GM19023 (cell line): ENCODE results near the gene SCAMP1.
A peak's percentile ranks its signal among the peaks of the same experiment; 100 is the strongest.
"Not testable (repeated sequence)": the region's sequence is repeated elsewhere in the genome, so short reads cannot be mapped to it uniquely, and the experiment has no call there.

Experiments
- ATAC-seq: cut with Tn5 transposase; IDR thresholded peaks from one replicate; pipeline ENCODE4 v1.9.1; 2021; ENCODE audit warnings: mild to moderate bottlenecking, moderate library complexity; ENCODE audit not compliant: unreplicated experiment

Gene SCAMP1, protein sequence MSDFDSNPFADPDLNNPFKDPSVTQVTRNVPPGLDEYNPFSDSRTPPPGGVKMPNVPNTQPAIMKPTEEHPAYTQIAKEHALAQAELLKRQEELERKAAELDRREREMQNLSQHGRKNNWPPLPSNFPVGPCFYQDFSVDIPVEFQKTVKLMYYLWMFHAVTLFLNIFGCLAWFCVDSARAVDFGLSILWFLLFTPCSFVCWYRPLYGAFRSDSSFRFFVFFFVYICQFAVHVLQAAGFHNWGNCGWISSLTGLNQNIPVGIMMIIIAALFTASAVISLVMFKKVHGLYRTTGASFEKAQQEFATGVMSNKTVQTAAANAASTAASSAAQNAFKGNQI

DNA sequence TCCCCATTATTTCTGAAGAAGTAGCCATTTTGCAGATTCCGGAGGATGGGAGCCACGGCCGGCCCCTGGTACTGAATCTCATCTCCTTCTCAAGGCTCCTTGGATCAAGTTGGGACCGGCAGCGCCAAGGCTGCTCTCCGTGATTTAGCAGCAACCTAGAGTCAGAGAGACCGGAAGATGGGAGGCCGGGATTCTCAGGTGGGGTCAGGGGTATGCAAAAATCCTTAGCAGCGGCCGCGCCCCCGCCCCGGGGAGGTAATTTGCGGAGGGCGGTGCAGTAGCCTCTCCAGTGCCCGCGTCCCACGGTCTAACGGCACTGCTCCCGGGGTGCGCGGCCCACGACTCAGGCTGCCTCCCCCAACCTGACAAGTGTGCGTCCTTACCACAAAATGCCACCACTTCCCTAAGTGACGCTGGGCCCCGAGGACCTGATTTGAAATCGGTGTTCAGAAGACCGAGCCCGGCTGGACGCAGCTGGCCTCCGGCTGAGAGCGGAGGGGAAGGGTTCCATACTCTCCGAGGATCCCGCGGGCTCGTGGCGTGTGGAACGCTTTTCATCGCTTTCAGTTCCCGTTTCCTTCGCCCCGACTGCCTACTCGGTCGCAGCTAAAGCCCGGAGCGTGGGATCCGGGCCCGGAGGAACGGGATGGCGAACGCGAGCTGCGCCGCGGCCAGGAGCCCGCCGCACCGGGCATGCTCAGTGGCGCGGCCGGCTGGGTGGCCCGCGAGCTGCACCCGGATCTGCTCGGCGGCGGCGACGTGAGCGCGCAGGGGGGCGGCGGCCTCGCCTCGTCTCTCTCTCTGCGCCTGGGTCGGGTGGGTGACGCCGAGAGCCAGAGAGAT, at the start of gene SCAMP1:
TSS of gene SCAMP1 (plus strand) at position 787 of the 843 bp plus-strand sequence. CDS start at position 842, 55 bp downstream.
- ATAC-seq = peak; percentile 92

DNA sequence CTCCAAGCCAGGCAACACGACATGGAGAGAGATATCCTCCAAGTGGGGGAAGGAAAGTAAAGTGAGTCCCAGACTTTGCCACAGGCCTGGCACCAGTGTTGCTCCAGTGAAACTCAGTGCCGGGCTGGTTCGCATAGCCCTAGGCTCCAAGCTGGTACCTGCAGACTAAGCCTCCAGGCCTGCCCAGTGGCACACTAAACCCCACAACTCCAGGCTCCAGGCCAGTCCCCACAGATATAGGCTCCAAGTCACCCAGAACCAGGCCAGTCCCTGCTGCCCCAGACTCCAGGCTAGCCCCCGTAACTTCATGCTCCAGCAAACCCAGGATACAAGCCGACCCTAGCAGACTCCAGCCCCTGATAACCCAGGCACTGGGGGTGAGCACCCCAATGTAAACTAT, 42.9 kb upstream of the SCAMP1 start:
- ATAC-seq = no peak

DNA sequence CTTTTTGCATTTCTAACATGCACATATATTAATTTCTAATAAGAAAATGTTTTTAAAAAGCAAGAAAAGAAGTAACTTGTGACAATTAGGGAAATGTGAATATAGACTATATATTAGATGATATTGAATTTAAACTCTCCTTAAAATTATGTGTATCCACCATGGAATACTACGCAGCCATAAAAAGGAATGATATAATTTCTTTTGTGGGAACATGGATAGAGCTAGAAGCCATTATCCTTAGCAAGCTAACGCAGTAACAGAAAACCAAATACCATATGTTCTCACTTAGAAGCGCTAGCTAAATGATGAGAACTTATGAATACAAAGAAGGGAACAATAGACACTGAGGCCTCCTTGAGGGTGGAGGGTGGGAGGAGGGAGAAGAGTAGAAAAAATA, 42.1 kb upstream of the SCAMP1 start:
- no peak for ATAC-seq

DNA sequence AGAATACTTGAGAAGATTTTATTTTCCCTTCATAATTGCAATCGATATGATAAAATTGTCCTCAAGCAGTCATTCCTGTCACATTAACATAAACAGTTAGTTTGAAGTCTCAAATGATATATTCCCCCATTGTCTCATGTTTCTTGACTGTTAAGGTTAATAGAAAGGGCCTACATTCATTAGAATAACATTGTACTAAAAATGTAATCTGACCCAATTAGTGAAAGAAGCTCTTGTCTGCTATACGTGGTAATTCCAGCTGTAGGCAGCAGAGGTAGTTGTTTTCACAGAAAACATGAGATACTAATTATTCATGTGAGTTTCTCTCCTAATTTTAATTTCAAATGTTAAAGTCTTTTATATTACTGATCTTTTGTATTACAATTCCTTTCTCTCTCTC, 40.0 kb upstream of the SCAMP1 start:
- ATAC-seq = no peak

DNA sequence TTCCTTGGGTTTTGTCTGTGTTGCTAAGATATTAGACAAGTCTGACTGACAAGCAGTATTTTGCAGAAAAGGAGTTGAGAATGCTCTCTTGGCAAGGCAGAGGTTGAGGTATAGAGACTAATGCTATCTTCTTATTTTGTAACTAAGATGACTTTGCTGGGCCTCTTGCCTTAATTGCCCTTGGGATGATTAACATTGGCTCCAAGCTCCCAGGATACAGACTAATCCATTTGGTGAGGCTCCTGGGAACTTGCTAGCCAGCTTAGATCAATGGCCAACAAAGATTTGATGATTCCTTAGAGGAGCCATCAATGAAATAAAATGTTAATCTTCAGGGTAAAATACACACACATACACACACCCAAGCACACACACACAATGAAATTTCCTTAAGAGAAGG, 37.2 kb upstream of the SCAMP1 start:
- no peak for ATAC-seq

DNA sequence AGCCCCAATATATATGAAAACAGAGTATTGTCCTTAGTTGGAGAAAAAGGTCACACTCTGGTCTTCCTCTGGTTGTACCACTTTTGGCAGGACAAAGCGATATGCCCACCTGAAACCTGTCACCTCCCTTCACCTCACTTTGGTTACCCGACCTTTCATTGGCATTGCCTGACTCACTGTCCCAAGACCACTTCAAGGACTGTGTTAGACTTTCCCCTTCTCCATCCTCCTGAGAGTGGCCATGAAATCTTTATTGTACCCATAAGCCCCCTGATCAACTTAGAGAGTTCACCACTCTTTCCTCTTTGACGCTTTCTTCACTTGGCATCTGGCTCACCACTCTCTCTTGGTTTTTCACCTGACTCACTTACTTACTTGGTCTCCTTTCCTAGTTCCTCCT, 33.5 kb upstream of the SCAMP1 start:
- no peak for ATAC-seq

DNA sequence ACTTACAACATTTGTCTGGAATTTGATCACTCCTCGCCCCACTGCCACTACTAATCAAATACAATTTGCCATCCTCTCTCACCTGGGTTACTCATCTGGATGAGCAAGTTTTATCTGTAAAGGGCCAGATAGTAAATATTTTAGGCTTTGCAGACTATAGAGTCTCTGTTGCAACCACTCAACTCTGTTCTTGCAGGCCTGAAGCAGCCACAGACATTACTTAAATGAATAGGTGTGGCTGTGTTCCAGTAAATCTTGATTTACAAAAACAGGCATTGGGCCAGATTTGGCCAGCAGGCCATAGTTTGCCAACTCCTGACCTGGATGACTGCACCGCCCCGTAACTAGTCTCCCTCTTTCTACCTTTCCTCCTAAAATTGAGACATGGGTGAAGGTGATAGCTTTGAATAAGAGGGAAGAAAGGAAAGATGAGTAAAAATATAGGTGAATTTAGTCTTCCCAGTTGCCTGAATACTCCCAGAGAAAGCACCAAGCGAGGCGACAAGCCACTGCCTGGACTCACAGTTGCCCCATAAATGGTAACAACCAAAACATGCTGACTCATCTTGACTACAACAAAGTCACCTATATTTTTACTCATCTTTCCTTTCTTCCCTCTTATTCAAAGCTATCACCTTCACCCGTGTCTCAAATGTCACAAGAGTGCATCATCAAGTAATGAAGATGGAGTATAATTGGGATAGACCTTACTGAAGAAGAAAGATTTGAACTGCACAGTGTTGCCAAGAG, 32.5 kb upstream of the SCAMP1 start:
- no peak for ATAC-seq

DNA sequence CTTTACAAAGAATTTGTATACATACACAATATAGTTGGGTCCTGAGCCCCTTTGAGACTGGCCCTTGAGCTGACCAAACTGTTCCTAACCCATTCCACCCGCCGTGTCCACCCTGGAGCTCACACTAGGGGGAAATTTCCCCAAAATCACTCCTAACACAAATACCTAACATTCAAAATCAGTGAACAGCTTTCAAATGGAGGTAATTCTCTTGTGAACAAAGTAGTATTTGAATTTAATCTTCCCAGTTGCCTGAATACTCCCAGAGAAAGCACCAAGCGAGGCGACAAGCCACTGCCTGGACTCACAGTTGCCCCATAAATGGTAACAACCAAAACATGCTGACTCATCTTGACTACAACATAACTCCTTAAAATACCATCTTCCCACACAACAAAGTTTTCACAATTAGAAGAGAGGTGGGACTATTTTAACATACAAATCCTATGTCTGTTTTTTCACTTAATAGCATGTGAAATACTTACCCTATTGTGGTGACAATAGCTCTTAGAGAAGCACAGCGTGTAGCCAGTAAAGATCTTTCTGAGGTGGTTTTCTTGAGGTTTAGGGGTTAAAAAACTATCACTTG, 31.7 kb upstream of the SCAMP1 start:
- no peak for ATAC-seq

DNA sequence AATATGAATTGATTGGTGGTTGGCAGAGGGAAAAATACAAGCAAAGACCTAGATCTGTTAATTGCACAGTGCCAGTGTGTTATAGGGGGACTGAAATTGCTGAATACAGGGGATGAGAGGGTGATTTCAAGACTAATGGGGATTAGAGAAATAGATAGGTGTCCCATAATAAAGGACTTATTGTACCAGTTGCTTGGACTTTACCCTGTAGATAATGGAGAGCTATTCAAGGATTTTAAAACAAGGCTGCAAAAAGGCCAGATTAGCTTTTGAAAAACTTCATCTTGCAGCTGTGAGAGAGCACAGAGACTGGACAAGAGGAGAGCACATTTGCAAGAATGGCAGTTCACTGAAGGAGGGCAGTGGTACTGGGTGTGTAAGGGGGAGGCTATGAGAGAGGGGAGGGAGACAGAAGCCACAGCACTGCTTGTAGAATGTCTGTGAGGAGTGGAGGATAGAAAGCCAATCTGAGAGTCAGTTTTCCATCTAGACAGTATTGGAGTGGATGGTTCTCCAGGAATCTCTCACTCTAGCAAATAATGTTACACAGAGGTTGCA, 28.8 kb upstream of the SCAMP1 start:
- no peak for ATAC-seq

DNA sequence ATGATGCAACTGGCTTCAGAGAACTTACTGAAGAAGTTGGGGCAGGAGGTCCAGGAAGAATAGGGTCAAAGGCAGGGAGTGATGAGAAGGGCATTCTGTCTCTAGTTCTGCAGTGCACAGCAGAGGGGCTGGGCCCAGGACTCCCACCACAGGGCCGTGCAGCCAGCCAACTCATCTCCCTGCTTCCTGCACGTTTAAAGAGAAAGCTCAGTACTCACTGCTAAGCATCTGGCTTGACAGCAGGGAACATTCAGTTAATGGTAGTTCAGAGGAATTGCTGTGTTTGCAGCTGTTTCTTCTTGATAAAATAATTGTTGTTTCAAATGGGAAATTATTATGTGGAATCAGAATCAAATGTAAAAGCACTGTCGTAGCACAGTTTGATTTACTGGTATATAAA, 25.6 kb upstream of the SCAMP1 start:
- ATAC-seq = no peak

DNA sequence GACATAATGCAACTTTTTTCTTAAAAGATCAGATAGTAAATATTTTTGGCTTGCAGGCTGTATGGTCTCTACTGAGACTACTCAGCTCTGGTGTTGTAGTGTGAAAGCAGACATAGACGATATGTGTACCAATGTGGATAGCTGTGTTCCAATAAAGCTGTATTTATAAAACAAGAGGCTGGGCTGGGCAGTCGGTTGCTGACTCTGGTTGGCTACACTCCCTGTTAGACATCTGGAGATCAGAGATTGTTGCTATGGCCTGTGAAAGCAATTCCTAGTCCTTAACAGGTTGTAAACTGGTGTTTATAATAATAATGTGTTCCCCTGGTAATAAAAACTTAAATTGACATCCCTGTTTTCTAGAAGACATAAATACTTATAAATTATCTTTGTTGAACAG, 24.4 kb upstream of the SCAMP1 start:
- ATAC-seq = no peak

DNA sequence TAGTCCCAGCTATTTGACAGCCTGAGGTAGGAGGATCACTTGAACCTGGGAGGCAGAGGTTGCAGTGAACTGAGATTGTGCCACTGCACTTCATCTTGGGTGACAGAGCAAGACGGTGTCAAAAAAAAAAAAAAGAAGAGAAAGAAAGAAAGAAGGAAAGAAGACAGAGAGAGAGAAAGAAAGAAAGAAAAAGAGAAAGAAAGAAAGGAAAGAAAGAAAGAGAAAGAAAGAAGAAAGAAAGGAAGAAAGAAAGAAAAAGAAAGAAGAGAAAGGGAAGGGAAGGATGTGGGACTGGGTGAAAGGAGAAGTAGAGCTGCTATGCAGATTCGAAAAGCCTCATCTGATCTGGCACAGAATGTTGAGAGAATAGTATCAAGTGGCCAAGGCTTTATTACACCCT, 23.7 kb upstream of the SCAMP1 start:
- ATAC-seq = no peak

DNA sequence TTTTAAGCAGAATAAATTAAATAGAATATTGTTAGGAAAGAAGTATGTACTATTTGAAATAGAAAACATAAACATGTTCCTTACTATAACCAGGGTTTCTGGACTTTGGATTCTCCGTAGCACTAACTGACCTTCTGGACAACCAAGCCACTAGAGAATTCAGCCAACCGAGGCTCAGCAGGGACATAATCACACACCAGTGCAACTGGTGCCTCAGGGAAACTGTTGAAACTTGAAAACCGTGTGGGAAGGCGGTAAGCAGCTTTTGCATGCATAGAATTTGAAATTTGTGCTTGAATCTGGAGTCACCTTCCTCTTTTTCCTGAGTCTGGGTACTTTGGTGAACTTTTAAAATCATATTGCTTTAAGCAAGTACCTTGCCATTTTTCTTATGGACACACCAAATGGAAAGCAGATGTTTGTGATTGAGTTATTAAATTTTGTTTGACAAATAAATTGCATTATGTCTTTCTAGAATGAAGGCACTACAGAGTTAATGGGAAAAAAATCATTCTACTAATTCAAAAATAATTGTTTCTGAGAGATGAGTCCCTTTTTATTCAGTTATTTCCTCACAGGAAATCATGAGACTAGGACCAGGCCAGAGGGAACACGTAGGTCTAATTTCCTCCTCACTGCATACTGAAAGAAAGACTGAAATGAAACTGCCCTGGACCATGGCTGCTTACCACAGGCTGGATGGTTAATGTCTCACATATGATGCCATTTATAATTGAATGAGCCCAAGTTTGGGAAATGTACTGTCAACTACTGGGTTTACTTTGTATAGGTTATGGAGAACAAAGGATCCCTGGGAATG, 20.6 kb upstream of the SCAMP1 start:
- no peak for ATAC-seq

DNA sequence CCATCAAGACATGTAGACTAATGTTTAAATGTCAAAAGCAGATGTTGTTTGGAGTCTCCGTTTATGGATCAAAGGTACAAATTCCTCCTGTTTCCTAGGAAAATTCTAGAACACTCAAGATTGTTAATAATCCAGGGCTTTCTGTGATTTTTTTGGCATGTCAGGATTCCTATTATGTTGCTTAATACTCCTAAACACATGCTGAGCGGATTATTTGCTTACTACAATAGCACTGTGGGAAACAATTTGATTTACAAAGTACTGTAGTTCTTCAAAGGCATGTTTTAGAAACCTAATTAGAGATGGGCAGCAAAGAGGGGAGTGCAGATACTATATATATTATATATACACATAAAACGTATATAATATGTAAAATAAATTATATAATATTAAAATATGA, 19.0 kb upstream of the SCAMP1 start:
- no peak for ATAC-seq

DNA sequence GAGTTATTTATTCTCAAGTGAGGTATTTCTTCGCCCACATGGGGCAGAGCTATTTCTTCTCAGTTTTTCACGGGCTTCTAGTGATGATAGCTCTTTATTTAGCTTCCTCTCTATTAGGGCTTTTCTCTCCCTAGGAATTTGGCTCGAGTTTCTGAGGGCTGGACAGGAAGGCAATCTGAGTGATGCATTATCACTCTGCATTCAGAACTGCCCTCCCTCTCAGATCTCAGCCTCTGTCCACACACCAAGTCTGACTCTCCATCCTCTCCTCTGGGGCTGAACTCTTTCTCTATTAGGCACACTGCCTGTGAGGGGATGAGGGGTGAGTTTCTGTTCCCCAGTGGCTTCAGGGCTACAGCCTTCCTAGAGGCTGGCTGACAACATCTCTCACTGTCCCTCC, 14.9 kb upstream of the SCAMP1 start:
- ATAC-seq = no peak

DNA sequence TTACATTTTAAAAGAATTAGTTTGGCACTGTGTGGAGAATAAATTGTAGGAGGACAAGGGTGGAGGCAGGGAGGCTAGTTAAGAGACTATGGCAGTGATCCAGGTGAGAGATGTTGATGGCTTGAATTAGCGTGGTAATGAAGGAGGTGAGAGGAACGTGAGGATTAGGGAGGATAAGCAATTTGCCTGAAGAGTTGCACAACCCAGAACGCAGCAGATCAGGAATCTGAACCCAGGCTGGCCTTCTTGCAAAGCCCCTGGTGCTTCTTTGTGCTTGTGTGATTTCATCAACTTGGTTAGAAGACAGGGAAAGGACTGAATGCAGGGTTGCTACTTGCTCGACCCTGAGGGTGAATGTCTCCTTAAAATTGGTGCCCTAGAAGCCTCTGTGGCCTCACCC, 6.9 kb upstream of the SCAMP1 start:
- no peak for ATAC-seq

DNA sequence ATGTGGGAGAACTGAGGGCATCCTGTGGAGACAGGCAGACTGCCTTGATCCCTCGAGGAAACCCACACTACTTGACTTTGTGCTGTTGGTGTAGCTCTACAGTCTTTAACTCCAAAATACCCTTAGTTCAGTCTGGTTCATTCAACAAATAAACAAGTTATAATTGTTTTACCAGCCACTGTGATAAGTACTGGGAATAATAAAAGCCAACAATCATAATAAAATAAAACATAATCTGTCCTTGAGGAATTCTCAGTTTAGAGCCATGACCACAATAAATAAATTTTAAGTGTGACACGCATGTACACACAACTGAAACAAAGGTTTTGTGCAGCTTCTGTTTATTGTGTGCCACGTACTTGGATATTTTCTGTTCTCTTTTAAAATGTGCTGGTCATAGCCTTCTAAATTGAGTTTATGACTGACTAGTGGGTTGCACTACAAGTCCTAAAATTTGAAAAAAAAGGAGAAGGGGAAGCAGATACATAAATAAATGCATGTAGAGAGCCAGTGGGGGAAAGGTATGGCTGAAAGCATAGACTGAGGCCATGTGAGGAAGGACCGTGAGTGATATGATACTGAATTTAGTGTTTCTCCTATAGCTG, 6.2 kb upstream of the SCAMP1 start:
- ATAC-seq = no peak

DNA sequence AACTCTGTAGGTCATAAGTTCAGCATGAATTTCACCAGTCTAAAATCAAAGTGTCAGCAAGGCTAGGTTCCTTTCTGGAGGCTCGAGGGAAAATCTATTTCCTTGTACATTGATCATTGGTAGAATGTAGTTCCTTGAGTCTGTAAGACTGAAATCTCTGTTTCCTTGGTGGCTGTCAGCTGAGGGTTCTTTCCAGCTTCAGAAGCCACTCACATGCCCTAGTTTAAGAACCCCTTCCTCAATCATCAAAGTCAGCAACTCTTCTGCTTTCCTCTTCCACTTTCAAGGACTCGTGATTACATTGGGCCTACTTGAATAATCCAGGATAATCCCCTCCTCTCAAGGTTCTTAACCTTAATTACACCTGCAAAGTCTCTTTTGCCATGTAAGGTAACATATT, 4.9 kb upstream of the SCAMP1 start:
- no peak for ATAC-seq

DNA sequence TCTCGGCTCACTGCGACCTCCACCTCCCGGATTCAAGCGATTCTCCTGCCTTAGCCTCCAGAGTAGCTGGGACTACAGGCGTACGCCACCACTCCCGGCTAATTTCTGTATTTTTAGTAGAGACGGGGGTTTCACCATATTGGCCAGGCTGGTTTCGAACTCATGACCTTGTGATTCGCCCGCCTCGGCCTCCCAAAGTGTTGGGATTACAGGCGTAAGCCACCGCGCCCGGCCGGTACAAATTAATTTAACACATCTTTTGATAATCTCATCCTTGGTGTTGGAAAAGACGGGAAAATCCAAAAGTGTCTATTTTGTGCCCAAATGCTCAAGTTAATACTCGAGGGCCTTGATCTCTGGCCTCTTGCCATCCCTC, 974 bp upstream of the SCAMP1 start:
- not testable (repeated sequence) for ATAC-seq

DNA sequence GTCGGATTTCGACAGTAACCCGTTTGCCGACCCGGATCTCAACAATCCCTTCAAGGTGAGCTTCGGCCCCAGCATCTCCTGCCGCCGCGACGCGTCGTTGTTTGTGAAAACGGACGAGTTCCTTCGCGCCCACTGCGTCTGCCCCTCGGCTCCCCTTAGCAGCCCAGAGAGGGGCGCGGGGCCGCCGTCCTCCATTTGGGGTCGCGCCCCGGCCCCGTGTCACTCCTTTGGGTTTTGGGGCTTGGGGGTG, 182 bp downstream of the SCAMP1 start:
- ATAC-seq = no peak
